ENCODE measurements around the gene WT1.

WT1 gene

GRCh38 chr11:32420937-32421901 lies 14.1 kb downstream of the WT1 start:
- DNase-seq: peak; percentile 97

GRCh38 chr11:32420139-32420538 lies 15.2 kb downstream of the WT1 start:
- DNase-seq: no peak

DNA sequence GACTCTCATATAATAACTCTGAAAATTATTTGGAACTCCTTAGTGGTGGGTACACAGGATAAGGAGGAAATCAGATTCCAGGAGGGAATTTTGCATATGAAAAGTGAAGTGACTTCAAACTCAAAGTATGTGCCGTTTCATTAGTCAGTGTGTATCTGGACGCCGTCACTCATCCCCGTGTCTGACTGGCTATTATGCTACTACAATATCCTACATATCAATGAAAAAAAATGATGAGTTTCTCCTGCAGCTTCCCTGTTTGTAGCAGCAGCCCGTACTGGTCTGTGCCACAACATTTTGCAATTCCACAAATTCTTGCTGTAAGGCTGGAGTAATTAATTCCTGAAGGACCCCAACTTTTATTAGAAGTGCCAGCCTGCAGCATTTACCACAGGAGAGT lies 16.5 kb downstream of the WT1 start:
- no peak for DNase-seq

GRCh38 chr11:32417806-32418205 lies 17.5 kb downstream of the WT1 start:
- no peak for DNase-seq

DNA sequence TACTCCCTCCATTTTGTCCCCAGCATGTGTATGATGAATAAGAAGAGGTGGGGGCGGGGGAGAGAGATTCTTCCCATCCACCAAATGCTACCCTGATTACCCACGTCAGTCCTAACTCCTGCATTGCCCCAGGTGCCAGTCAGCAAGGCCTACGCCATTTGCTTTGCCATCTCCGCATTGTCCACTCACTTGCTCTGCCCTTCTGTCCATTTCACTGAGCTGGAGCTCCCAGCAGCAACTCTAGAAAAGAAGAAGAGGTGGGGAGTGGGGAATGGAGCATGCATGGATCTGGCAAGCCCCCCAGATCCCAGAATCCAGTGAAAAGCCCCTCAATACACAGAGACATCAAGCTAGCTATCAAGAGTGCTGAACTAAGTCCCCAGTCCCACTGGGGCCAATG lies 19.0 kb downstream of the WT1 start:
- DNase-seq: no peak

GRCh38 chr11:32414925-32415324 lies 20.4 kb downstream of the WT1 start:
- no peak for DNase-seq

DNA sequence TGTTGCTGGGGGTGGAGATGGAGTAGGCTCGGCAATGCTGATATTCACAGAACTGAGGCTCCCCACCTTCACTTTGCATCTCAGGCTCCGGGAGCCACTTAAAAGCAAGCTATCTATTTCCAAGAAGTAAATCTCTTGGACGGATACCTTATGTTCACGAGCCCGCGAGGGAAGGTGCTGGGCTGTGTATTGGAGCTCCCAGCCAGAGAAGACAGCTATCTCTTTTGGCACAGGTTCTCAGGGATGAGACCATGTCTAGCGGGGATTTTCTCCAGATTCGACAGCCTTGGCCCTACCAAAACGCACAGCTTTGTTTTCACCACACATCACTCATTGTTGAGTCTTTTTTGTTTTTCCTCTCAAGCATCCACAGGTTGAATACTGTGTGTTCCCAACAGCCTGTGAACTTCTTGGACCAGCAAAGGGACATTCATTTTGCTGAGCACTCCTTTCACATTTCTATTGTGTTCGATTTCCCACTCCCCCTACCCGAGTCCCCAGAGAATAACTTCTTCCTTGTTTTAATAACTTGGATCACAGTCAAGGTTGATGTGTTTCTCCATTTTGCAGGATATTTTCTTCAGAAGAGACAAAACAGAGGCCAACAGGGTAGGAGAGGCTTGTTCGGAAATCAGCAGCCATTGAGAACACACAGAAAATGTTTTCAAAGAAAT lies 23.3 kb downstream of the WT1 start:
- DNase-seq: no peak

- no peak for DNase-seq
Observed at GRCh38 chr11:32405592-32405991, 29.7 kb downstream of the WT1 start.

DNA sequence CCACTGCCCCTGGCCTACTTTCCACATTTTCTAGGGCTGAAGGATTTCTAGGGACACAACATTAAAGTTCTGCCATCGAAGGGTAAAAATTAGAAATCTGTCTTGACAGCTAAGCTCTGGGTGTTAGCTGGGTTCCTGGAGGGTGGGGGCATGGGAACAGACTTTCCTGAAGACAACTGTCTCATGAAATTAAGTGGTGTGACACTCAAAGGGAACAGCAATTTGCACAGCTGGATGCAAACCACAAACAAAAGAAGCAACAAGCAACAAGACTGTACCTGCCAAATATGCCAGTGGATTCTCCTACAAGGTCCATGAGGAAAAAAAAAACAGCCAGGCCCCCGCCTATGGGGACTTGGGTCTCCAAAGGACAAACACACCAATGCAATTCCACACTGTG lies 32.5 kb downstream of the WT1 start:
- no peak for DNase-seq

GRCh38 chr11:32400670-32401369 lies 34.5 kb downstream of the WT1 start:
- peak; percentile 52 for DNase-seq

DNA sequence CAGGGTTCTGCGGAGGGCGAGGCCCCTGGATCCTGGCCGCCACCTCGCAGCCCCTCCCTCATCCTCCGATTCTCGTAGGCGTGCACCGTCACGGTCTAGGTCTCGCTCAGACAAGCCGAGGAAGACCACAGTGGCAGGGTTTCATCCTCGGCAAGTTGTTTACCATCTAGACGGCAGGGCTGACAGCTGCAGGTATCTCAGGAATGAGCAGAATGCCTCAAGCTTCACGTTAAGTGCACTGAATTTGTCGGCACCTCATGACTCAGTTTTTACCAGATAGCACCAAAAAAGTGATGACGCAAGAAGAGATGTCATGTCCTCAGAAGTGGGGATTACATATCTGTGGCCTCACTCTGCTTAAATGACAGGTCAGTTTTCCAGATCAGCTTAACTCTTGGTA lies 35.1 kb downstream of the WT1 start:
- peak; percentile 43 for DNase-seq

GRCh38 chr11:32396991-32397390 lies 38.3 kb downstream of the WT1 start:
- no peak for DNase-seq

GRCh38 chr11:32396331-32396730 lies 39.0 kb downstream of the WT1 start:
- DNase-seq: no peak

GRCh38 chr11:32395127-32395526 lies 40.2 kb downstream of the WT1 start:
- DNase-seq: no peak

GRCh38 chr11:32392840-32393239 lies 42.5 kb downstream of the WT1 start:
- DNase-seq: no peak

- DNase-seq: peak; percentile 54
Observed at GRCh38 chr11:32391956-32392553, 43.3 kb downstream of the WT1 start.

DNA sequence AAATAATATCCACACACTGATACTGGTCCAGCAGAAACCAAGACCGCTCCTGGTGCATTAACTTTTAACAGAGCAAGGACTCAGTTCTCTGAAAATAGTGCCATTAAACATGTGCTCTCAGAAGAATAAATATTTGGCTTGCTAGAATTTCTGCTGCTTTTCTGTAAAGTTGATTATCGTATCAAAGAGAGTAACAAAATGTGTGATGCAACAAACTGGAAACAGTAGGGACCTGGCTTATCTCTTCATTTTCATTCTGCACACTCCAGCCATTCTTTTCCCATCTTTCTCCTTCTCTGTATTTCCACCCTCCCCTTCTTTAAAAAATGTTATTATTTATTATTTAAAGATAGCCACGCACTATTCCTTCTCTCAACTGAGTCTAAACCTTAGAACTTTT lies 43.9 kb downstream of the WT1 start:
- DNase-seq: no peak

DNA sequence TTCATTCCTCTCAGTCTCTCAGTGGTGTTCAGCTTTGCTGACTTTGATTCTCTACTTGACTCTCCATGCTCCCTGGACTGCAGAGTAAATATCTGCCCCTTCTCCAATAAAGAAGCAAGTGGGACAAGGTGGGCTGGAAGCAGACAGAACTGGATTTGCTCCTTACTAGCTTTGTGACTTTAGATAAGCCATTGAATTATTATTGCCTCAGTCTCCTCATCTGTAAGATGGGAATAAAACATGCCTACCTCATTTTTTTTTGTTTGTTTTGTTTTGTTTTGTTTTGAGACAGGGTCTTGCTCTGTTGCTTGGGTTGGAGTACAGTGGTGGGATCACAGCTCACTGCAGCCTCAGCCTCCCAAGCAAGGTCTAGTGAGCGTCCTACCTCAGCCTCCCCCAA lies 44.6 kb downstream of the WT1 start:
- DNase-seq: no peak

GRCh38 chr11:32388871-32389770 lies 46.2 kb downstream of the WT1 start:
- DNase-seq: no peak

GRCh38 chr11:32388365-32388764 lies 47.0 kb downstream of the WT1 start:
- DNase-seq: no peak

DNA sequence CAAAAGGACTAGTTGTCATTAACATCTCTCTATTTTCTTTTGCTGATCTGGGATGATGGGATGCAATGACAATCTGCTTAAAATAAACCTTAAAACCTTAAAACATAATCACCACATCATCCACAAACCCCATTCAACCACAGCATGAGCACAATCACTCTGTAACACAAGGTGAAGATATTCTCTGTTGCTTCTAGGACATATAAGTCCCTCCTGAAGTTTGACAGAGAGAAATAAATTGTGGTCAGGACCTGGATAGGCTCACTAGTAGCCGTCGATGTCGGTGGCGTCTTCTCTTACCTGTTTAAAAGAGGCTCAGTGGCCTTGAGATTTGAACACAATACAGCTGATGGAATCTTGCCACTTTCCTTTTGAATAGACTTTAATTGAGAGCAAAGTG lies 47.9 kb downstream of the WT1 start:
- DNase-seq: peak; percentile 45

- peak; percentile 92 for DNase-seq
Observed at GRCh38 chr11:32386770-32387377, 48.5 kb downstream of the WT1 start.
